K562 (cell line): ENCODE results near the gene POC5. TPM values are rescaled to one million over a fixed set of nuclear protein-coding genes. Genes with fewer than 3 reads are reported as not detected.

Experiments used
- CCNT2 ChIP-seq: IDR thresholded peaks from 2 replicates; pipeline ENCODE4 v1.6.1; 2011; ENCODE audit warnings: borderline replicate concordance, low read depth, mild to moderate bottlenecking, moderate library complexity, mixed read lengths, low read length; ENCODE audit not compliant: insufficient read length; ENCODE audit errors: extremely low read depth
- FOXK2 ChIP-seq, 2 experiments: fragments of 450-650 bp; IDR thresholded peaks in 1 of 2; conservative IDR thresholded peaks in 1 of 2; 2 replicates each; pipeline ENCODE4 v1.6.1; 2016; ENCODE audit warnings: low read depth in 2 of 2, mild to moderate bottlenecking in 1 of 2
- HMG20A ChIP-seq: fragments of 450-650 bp; formaldehyde crosslinking; conservative IDR thresholded peaks from 2 replicates; pipeline ENCODE4 v1.4.0; 2020; ENCODE audit warnings: mild to moderate bottlenecking, mixed read lengths
- HMG20B ChIP-seq: fragments of 250-450 bp; sonication (Bioruptor Pico); IDR thresholded peaks from 2 replicates; pipeline ENCODE4 v1.5.0; 2021; ENCODE audit warnings: mild to moderate bottlenecking
- JUN ChIP-seq, 2 experiments: sonication (generic) in 1 of 2; formaldehyde crosslinking in 1 of 2; IDR thresholded peaks; 2 replicates each; pipeline versions ENCODE4 v1.6.1 to v1.8.0; 2012 to 2022; ENCODE audit warnings: borderline replicate concordance in 2 of 2, mild to moderate bottlenecking in 2 of 2, improper control_type of control experiment in 1 of 2, low read depth in 1 of 2, low read length in 1 of 2, missing genetic modification reagents in 1 of 2
- JUND ChIP-seq, 2 experiments: IDR thresholded peaks; 2 replicates in 1 of 2; 3 replicates in 1 of 2; pipeline ENCODE4 v1.6.1; 2011; ENCODE audit warnings: borderline replicate concordance in 2 of 2, low read depth in 2 of 2, low read length in 2 of 2, improper control_type of control experiment in 1 of 2, missing biosample characterization in 1 of 2, missing genetic modification characterization in 1 of 2, missing genetic modification reagents in 1 of 2
- KDM4B ChIP-seq, 2 experiments: fragments of 450-650 bp in 1 of 2; sonication (generic) in 1 of 2; IDR thresholded peaks; 2 replicates each; pipeline ENCODE4 v1.6.1; 2016 to 2017; ENCODE audit warnings: borderline replicate concordance in 2 of 2, antibody characterized with exemption in 1 of 2, low read depth in 1 of 2, mild to moderate bottlenecking in 1 of 2
- KHSRP ChIP-seq: fragments of 450-650 bp; IDR thresholded peaks from 2 replicates; pipeline ENCODE4 v1.6.1; 2017
- L3MBTL2 ChIP-seq: fragments of 450-650 bp; IDR thresholded peaks from 2 replicates; pipeline ENCODE4 v1.6.1; 2016; ENCODE audit warnings: mild to moderate bottlenecking, moderate library complexity
- MEIS2 ChIP-seq: fragments of 450-650 bp; IDR thresholded peaks from 2 replicates; pipeline ENCODE4 v1.6.1; 2014; ENCODE audit warnings: mild to moderate bottlenecking; ENCODE audit not compliant: partially characterized antibody
- MTA2 ChIP-seq: fragments of 450-650 bp; IDR thresholded peaks from 2 replicates; pipeline ENCODE4 v1.6.1; 2016; ENCODE audit warnings: low read depth
- PHTF2 ChIP-seq: fragments of 250-450 bp; sonication (Bioruptor Pico); IDR thresholded peaks from 2 replicates; pipeline ENCODE4 v1.5.0; 2021; ENCODE audit warnings: mild to moderate bottlenecking
- POLR3A ChIP-seq: IDR thresholded peaks from 2 replicates; pipeline ENCODE4 v1.6.1; 2011; ENCODE audit warnings: borderline replicate concordance, mild to moderate bottlenecking, moderate library complexity; ENCODE audit not compliant: insufficient read length, insufficient read depth; ENCODE audit errors: extremely low read depth
- SMARCA4 ChIP-seq: fragments of 450-650 bp; IDR thresholded peaks from 2 replicates; pipeline ENCODE4 v1.6.1; 2016
- SP1 ChIP-seq: sonication (generic); formaldehyde crosslinking; IDR thresholded peaks from 2 replicates; pipeline ENCODE4 v1.8.1; 2022; ENCODE audit warnings: mild to moderate bottlenecking, missing genetic modification reagents
- TARDBP ChIP-seq: fragments of 450-650 bp; IDR thresholded peaks from 2 replicates; pipeline ENCODE4 v1.6.1; 2016
- YY1 ChIP-seq, 3 experiments: IDR thresholded peaks; 2 replicates each; pipeline ENCODE4 v1.6.1; 2011; ENCODE audit warnings: low read length in 2 of 3, mild to moderate bottlenecking in 2 of 3, moderate library complexity in 2 of 3, borderline replicate concordance in 1 of 3, control low read depth in 1 of 3, low read depth in 1 of 3; ENCODE audit not compliant: insufficient read depth in 3 of 3, insufficient replicate concordance in 2 of 3, control insufficient read depth in 1 of 3, insufficient read length in 1 of 3; ENCODE audit errors: extremely low read depth in 1 of 3
- ZNF121 ChIP-seq: sonication (generic); formaldehyde crosslinking; conservative IDR thresholded peaks from 2 replicates; pipeline ENCODE4 v1.8.0; 2022; ENCODE audit warnings: missing genetic modification reagents
- ZNF3 ChIP-seq: fragments of 250-450 bp; sonication (Bioruptor Pico); IDR thresholded peaks from 2 replicates; pipeline ENCODE4 v1.5.0; 2021; ENCODE audit warnings: mild to moderate bottlenecking, moderate library complexity
- polyA plus RNA-seq, 8 experiments: library from polyadenylated mRNA; depleted of rRNA in 4 of 8; stranded (reverse) in 5 of 8; unstranded in 3 of 8; fragments of >200 nt; fragmentation: Nextera tagmentation in 2 of 8; fragmentation: Illumina TruSeq in 1 of 8; extraction: Ambion mirVana in 2 of 8; extraction: Trizol in 1 of 8; gene quantifications; 2 replicates each; pipeline versions ENCODE4 v1.2.1 to v1.2.3, GENCODE V29; 2011 to 2014; ENCODE audit warnings: inconsistent platforms in 1 of 8, missing spikeins in 1 of 8
- total RNA-seq, 7 experiments: library from RNA; depleted of rRNA in 6 of 7; stranded (reverse); fragments of >200 nt in 6 of 7; fragmentation: Illumina TruSeq in 2 of 7; extraction: Trizol in 2 of 7; gene quantifications; 2 replicates each; pipeline versions ENCODE4 v1.2.1 to v1.2.3, GENCODE V29; 2011 to 2021; ENCODE audit warnings: low replicate concordance in 1 of 7
- TF ChIP-seq, protein P1 (sequence below), 2 experiments: fragments of 450-650 bp in 1 of 2; sonication (generic) in 1 of 2; formaldehyde crosslinking in 1 of 2; IDR thresholded peaks in 1 of 2; conservative IDR thresholded peaks in 1 of 2; 2 replicates each; pipeline versions ENCODE4 v1.6.1 to v1.8.1; 2016 to 2023; ENCODE audit warnings: mild to moderate bottlenecking in 2 of 2, moderate library complexity in 2 of 2, inconsistent platforms in 1 of 2, missing genetic modification reagents in 1 of 2
- TF ChIP-seq, protein P2 (sequence below): sonication (generic); formaldehyde crosslinking; IDR thresholded peaks from 2 replicates; pipeline ENCODE4 v1.8.0; 2023; ENCODE audit warnings: mild to moderate bottlenecking, missing genetic modification reagents
- TF ChIP-seq, protein P3 (sequence below): fragments of 450-650 bp; IDR thresholded peaks from 2 replicates; pipeline ENCODE4 v1.6.1; 2016; ENCODE audit warnings: borderline replicate concordance

The POC5 gene
- total and polyA plus RNA-seq, 9 of the 15 experiments (the other 6 are each of a cell fraction or from before 2014, with no cell fraction given), result 14.5 to 38.2 (median 27.0) TPM

DNA sequence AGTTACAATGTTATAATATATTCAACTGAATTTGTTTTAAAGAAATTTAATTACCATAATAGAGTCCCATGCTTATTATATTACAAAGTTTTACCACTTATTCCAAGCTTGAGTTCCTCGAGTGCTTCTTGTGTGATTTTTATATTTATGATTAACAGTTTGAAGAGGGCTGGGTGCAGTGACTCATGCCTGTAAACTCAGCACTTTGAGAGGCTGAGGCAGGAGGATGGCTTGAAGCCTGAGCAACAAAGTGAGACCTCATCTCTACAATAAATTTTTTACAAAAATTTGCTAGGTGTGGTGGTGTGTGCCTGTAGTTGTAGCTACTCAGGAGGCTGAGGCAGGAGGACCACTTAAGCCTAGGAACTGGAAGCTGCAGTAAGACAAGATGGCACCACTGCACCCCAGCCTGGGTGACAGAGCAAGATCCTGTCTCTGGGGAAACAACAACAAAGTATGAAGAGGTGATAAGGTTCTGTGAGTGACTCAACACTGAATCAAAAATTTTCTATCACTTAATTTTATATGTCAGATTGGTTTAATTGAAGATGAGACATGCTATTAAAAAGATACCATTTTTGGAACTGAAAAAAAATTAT lies 9.2 kb downstream of the POC5 start (continued):
- TF ChIP-seq CCNT2 (no peak), MTA2 (no peak), MEIS2 (no peak), POLR3A (no peak), KDM4B (IDR thresholded peaks at IDR 0.05; ENCODE audit: borderline replicate concordance in 2 of 2, low read depth in 1 of 2) (no peak), JUN (IDR thresholded peaks at IDR 0.05; ENCODE audit: borderline replicate concordance, low read depth, low read length) (0 out of 2 replicates have a peak, but pooled peaks have one; percentile 4), JUN (CRISPR knock-in tag; IDR thresholded peaks at IDR 0.05; ENCODE audit: borderline replicate concordance) (no peak), YY1 (IDR thresholded peaks at IDR 0.05; ENCODE audit: borderline replicate concordance in 1 of 3, control insufficient read depth in 1 of 3, extremely low read depth in 1 of 3, insufficient read depth in 3 of 3, insufficient read length in 1 of 3, insufficient replicate concordance in 2 of 3, low read depth in 1 of 3, low read length in 2 of 3) (peak in 1 of 3 experiments; percentile 34), HMG20A (CRISPR knock-in tag) (no peak), JUND (IDR thresholded peaks at IDR 0.05; ENCODE audit: borderline replicate concordance, low read depth, low read length) (peak; percentile 64; the same call in 1 of the 2 replicates), JUND (tag; IDR thresholded peaks at IDR 0.05; ENCODE audit: borderline replicate concordance, low read depth, low read length) (peak; percentile 32; the same call in 1 of the 3 replicates), PHTF2 (CRISPR knock-in tag) (no peak), L3MBTL2 (no peak), ZNF3 (no peak), ZNF121 (CRISPR knock-in tag) (no peak), KHSRP (no peak), HMG20B (CRISPR knock-in tag) (no peak), SP1 (no peak), SMARCA4 (peak; percentile 43; the same call in 1 of the 2 replicates), FOXK2 (conservative IDR thresholded peaks at IDR 0.05 in 1 of 2, IDR thresholded peaks at IDR 0.05 in 1 of 2; ENCODE audit: low read depth in 2 of 2) (0 out of 4 replicates have a peak, but pooled peaks of 1 of the 2 experiments have one; percentile 27), TARDBP (no peak)
- TF ChIP-seq, protein P1, sequence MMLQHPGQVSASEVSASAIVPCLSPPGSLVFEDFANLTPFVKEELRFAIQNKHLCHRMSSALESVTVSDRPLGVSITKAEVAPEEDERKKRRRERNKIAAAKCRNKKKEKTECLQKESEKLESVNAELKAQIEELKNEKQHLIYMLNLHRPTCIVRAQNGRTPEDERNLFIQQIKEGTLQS (IDR thresholded peaks at IDR 0.05), result peak; percentile 73
- TF ChIP-seq, protein P1 (CRISPR knock-in tag; conservative IDR thresholded peaks at IDR 0.05), result no peak
- TF ChIP-seq, protein P2, sequence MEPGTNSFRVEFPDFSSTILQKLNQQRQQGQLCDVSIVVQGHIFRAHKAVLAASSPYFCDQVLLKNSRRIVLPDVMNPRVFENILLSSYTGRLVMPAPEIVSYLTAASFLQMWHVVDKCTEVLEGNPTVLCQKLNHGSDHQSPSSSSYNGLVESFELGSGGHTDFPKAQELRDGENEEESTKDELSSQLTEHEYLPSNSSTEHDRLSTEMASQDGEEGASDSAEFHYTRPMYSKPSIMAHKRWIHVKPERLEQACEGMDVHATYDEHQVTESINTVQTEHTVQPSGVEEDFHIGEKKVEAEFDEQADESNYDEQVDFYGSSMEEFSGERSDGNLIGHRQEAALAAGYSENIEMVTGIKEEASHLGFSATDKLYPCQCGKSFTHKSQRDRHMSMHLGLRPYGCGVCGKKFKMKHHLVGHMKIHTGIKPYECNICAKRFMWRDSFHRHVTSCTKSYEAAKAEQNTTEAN (CRISPR knock-in tag), result no peak
- TF ChIP-seq, protein P3, sequence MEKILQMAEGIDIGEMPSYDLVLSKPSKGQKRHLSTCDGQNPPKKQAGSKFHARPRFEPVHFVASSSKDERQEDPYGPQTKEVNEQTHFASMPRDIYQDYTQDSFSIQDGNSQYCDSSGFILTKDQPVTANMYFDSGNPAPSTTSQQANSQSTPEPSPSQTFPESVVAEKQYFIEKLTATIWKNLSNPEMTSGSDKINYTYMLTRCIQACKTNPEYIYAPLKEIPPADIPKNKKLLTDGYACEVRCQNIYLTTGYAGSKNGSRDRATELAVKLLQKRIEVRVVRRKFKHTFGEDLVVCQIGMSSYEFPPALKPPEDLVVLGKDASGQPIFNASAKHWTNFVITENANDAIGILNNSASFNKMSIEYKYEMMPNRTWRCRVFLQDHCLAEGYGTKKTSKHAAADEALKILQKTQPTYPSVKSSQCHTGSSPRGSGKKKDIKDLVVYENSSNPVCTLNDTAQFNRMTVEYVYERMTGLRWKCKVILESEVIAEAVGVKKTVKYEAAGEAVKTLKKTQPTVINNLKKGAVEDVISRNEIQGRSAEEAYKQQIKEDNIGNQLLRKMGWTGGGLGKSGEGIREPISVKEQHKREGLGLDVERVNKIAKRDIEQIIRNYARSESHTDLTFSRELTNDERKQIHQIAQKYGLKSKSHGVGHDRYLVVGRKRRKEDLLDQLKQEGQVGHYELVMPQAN, result no peak
